A673 (cell line): ENCODE measurements around the gene CDC7. TPM values are rescaled to one million over a fixed set of nuclear protein-coding genes. Genes with fewer than 3 reads are reported as not detected.
"Not testable (repeated sequence)": the region's sequence is repeated elsewhere in the genome, so short reads cannot be mapped to it uniquely, and the experiment has no call there.

Source experiments
- BruUV-seq: library from RNA; stranded (reverse); fragments of 400-500 nt; replicated peaks from 2 replicates; lab custom pipeline; 2021; lab: Mats Ljungman, UMichigan
- CTCF ChIA-PET: fragments of 300-600 bp; sonication (Branson Sonifier 250); formaldehyde crosslinking; loops from one replicate; lab custom pipeline; 2022; ENCODE audit warnings: antibody characterized with exemption; lab: Charles Lee
- POLR2A ChIA-PET: fragments of 300-600 bp; sonication (Branson Sonifier 250); formaldehyde crosslinking; loops from one replicate; lab custom pipeline; 2022; ENCODE audit warnings: antibody characterized with exemption; ENCODE audit not compliant: low non-redundant PET; lab: Charles Lee
- DNase-seq: peaks from one replicate; pipeline ENCODE4 v3.0.0-alpha.2; 2015; ENCODE audit warnings: low spot score
- H3K27ac ChIP-seq: fragments of 200-600 bp; sonication (generic); 2 replicates; pipeline ENCODE4 v1.5.1; 2016; ENCODE audit warnings: mixed run types, low read depth, mild to moderate bottlenecking, mixed read lengths, antibody characterized with exemption, low read length; ENCODE audit not compliant: poor library complexity, severe bottlenecking
- H3K27me3 ChIP-seq: fragments of 200-600 bp; sonication (generic); replicated peaks from 2 replicates; pipeline ENCODE4 v1.6.1; 2017; ENCODE audit warnings: mixed run types, low read depth, mild to moderate bottlenecking, mixed read lengths, antibody characterized with exemption, low read length; ENCODE audit not compliant: insufficient read depth, poor library complexity
- H3K36me3 ChIP-seq: fragments of 200-600 bp; sonication (generic); 2 replicates; pipeline ENCODE4 v1.6.1; 2016; ENCODE audit warnings: mixed run types, mild to moderate bottlenecking, mixed read lengths, antibody characterized with exemption, low read length; ENCODE audit not compliant: insufficient read depth, poor library complexity, severe bottlenecking
- H3K4me1 ChIP-seq: fragments of 200-600 bp; sonication (generic); 2 replicates; pipeline ENCODE4 v1.6.1; 2017; ENCODE audit warnings: mixed run types, mild to moderate bottlenecking, mixed read lengths, antibody characterized with exemption, low read length; ENCODE audit not compliant: insufficient read depth, poor library complexity, severe bottlenecking
- H3K4me3 ChIP-seq: fragments of 200-600 bp; sonication (generic); 2 replicates; pipeline ENCODE4 v1.5.1; 2016; ENCODE audit warnings: low read depth, mixed run types, mild to moderate bottlenecking, mixed read lengths, low read length; ENCODE audit not compliant: poor library complexity, severe bottlenecking
- H3K9me3 ChIP-seq: fragments of 200-600 bp; sonication (generic); 2 replicates; pipeline ENCODE4 v1.6.1; 2016; ENCODE audit warnings: mixed run types, low read depth, mild to moderate bottlenecking, mixed read lengths, antibody characterized with exemption, low read length; ENCODE audit not compliant: poor library complexity, severe bottlenecking
- CTCF ChIP-seq: fragments of 300-800, 200-600 bp; sonication (generic); conservative IDR thresholded peaks from 2 replicates; pipeline ENCODE4 v1.5.1; 2017; ENCODE audit warnings: low read depth, mild to moderate bottlenecking, antibody characterized with exemption, low read length, moderate library complexity, mixed read lengths
- EZH2 ChIP-seq: fragments of 200-600 bp; sonication (generic); IDR thresholded peaks from 2 replicates; pipeline ENCODE4 v1.6.1; 2017; ENCODE audit warnings: borderline replicate concordance, low read depth, mild to moderate bottlenecking, mixed read lengths, antibody characterized with exemption, low read length; ENCODE audit not compliant: poor library complexity, severe bottlenecking
- intact Hi-C: fragments of 100-400 bp; cut with micrococcal nuclease; formaldehyde crosslinking; loops from one replicate; pipeline ENCODE4 v1.10.0; 2022; ENCODE audit not compliant: unreplicated experiment
- total RNA-seq: library from RNA; stranded (reverse); gene quantifications from 2 replicates; pipeline ENCODE4 v1.2.3, GENCODE V29; 2021

Gene CDC7
- total RNA-seq, 1 experiment from 2014 or later = 34.0 TPM

DNA sequence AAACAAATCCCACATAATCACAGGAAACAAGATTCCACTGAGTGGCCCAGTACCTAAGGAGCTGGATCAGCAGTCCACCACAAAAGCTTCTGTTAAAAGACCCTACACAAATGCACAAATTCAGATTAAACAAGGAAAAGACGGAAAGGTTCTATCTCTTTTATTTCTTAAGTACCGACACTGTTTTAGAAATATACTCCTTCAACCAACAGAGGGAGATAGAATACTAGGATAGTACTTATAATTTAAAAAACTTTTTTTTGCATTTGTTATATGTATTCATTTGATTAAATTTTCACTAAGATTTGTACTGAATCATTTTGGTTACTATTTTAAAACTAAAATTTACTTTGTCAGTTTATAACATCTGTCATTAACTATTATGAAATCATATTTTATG, 12.5 kb downstream of the CDC7 start:
- Histone ChIP-seq H3K36me3 (peaks cover 70% of the 10 kb centered on the region), H3K4me1 (peaks cover 8% of the 10 kb centered on the region), H3K27me3 (no peaks in the 10 kb centered on the region), H3K9me3 (no peaks in the 10 kb centered on the region), H3K27ac (no peak overlapping the region), H3K4me3 (no peak overlapping the region)
- POLR2A ChIA-PET = no interaction called here
- TF ChIP-seq CTCF = no peak; the same call in 1 of the 2 replicates
- TF ChIP-seq EZH2 = no peak
- BruUV-seq = no TSS peak
- intact Hi-C loops = loop anchor here (5.0 kb wide), 1 partner anchor 779 kb away; no protein-coding TSS in a partner anchor
- DNase-seq = no peak
- CTCF ChIA-PET = interaction anchor here (0.6 kb wide), 2 partner anchors 224 to 371 kb away, joined by 3 to 5 read pairs; no protein-coding TSS in a partner anchor

GRCh38 chr1:91513706-91514105, 13.1 kb downstream of the CDC7 start:
- no peak for DNase-seq
- Histone ChIP-seq H3K27ac (no peak overlapping the region), H3K9me3 (no peaks in the 10 kb centered on the region), H3K27me3 (no peaks in the 10 kb centered on the region), H3K4me3 (no peak overlapping the region), H3K4me1 (peaks cover 4% of the 10 kb centered on the region), H3K36me3 (peaks cover 67% of the 10 kb centered on the region)
- TF ChIP-seq CTCF (no peak), EZH2 (no peak)
- no TSS peak for BruUV-seq
- POLR2A ChIA-PET = no interaction called here
- intact Hi-C loops = loop anchor here (5.0 kb wide), 1 partner anchor 779 kb away; no protein-coding TSS in a partner anchor
- CTCF ChIA-PET = interaction anchor here (0.6 kb wide), 1 partner anchor 371 kb away, joined by 5 read pairs; no protein-coding TSS in a partner anchor

- Histone ChIP-seq H3K36me3 (peaks cover 49% of the 10 kb centered on the region), H3K27ac (no peak overlapping the region), H3K4me1 (no peaks in the 10 kb centered on the region), H3K4me3 (no peak overlapping the region), H3K9me3 (no peaks in the 10 kb centered on the region), H3K27me3 (no peaks in the 10 kb centered on the region)
- no peak for DNase-seq
- ChIA-PET CTCF (no interaction called here), POLR2A (no interaction called here)
- intact Hi-C loops = no loop called here
- no peak for TF ChIP-seq CTCF
- TF ChIP-seq EZH2 = no peak
- no TSS peak for BruUV-seq
Measured at GRCh38 chr1:91515994-91516393, 15.3 kb downstream of the CDC7 start.

GRCh38 chr1:91516605-91517004, 16.0 kb downstream of the CDC7 start:
- CTCF ChIA-PET, H3K4me3 ChIP-seq, H3K27me3 ChIP-seq, H3K4me1 ChIP-seq, H3K9me3 ChIP-seq, DNase-seq, H3K27ac ChIP-seq, intact Hi-C loops, POLR2A ChIA-PET, BruUV-seq: not testable (repeated sequence)
- peaks cover 43% of the 10 kb centered on the region for H3K36me3 ChIP-seq

DNA sequence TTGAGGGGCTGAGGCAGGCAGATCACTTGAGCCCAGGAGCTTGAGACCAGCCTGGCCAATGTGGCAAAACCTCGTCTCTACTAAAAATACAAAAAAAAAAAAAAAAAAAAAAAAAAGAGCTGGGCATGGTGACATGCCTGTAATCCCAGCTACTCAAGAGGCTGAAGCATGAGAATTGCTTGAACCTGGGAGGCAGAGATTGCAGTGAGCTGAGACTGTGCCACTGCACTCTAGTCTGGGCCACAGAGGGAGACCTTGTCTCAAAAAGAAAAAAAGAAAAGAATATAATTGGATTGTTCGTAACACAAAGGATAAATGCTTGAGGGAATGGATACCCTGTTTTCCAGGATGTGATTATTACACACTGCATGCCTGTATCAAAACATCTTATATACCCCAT, 18.5 kb downstream of the CDC7 start:
- BruUV-seq, H3K27me3 ChIP-seq, H3K4me1 ChIP-seq, DNase-seq, intact Hi-C loops, CTCF ChIA-PET, H3K9me3 ChIP-seq, H3K27ac ChIP-seq, POLR2A ChIA-PET, H3K4me3 ChIP-seq: not testable (repeated sequence)
- peaks cover 18% of the 10 kb centered on the region for H3K36me3 ChIP-seq
